NOMO-1 (cell line): ENCODE data around the gene TUT4.
"Not testable (repeated sequence)": the region's sequence is repeated elsewhere in the genome, so short reads cannot be mapped to it uniquely, and the experiment has no call there.

Experiments used
- DNase-seq, 2 experiments: peaks; one replicate each; lab custom pipeline; 2025; ENCODE audit not compliant: unreplicated experiment in 2 of 2; lab: John Stamatoyannopoulos, UW

TUT4 gene

GRCh38 chr1:52552505-52553361 lies at the start of gene TUT4:
Gene TUT4 (minus strand): TSS chr1:52553092. CDS start chr1:52526280, 26,812 bp downstream.
- DNase-seq: peak; percentile 46 to 73

GRCh38 chr1:52601991-52602855 lies 49.3 kb upstream of the TUT4 start, which contains the start of gene GPX7:
Gene GPX7 (plus strand): TSS chr1:52602371. CDS start chr1:52602410, 39 bp downstream.
- DNase-seq: peak; percentile 36

DNA sequence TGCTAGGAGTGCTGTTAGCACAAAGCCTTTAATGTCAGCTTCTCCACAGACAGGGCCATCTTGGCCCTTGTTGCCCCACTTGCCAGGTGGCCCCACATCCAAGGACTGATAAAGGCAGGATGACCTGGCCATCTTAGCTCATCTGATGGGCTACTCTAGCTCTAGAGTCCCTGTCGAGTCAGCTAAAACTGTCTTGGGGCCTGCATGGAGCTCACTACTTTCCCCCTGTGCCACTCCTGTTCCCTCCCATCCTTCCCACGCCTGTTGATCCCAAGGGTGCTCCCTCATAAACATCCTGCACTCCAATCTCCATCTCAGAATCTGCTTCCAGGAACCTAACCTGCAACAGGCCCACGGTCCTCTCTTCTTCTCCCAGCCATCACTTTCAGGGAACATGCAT lies 48.6 kb upstream of the TUT4 start:
- no peak for DNase-seq

DNA sequence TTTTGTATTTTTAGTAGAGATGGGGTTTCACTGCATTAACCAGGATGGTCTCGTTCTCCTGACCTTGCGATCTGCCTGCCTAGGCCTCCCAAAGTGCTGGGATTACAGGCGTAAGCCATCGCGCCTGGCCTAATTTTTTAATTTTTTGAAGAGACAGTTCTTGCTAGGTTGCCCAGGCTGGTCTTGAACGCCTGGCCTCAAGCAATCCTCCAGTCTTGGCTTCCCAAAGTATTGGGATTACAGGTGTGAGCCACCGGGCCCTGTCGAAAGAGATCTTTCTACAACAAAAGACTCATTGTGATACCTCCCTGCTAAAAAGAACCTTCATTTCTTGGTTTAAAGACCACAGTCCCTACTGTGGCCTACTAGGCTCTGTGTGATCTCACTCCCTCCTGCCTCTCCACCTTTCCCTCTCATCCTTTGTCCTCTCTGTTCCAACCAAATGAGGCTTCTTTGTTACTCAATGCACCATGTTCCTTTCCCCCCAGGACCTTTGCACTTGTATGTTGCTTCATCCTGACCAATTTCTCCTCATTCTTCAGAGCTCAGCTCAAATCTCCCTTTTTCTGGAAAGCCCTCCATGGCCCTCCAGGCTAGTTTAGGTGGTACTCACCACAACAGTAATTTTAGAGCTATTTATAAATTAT lies 47.8 kb upstream of the TUT4 start:
- no peak for DNase-seq

GRCh38 chr1:52599236-52599635 lies 46.3 kb upstream of the TUT4 start:
- DNase-seq: no peak

- no peak for DNase-seq
Measured at GRCh38 chr1:52598729-52599128, 45.8 kb upstream of the TUT4 start.

GRCh38 chr1:52597912-52598311 lies 45.0 kb upstream of the TUT4 start:
- DNase-seq: no peak

- no peak for DNase-seq
Measured at GRCh38 chr1:52595061-52595460, 42.2 kb upstream of the TUT4 start.

GRCh38 chr1:52593495-52593894 lies 40.6 kb upstream of the TUT4 start:
- peak in 1 of 2 experiments; percentile 7 for DNase-seq

DNA sequence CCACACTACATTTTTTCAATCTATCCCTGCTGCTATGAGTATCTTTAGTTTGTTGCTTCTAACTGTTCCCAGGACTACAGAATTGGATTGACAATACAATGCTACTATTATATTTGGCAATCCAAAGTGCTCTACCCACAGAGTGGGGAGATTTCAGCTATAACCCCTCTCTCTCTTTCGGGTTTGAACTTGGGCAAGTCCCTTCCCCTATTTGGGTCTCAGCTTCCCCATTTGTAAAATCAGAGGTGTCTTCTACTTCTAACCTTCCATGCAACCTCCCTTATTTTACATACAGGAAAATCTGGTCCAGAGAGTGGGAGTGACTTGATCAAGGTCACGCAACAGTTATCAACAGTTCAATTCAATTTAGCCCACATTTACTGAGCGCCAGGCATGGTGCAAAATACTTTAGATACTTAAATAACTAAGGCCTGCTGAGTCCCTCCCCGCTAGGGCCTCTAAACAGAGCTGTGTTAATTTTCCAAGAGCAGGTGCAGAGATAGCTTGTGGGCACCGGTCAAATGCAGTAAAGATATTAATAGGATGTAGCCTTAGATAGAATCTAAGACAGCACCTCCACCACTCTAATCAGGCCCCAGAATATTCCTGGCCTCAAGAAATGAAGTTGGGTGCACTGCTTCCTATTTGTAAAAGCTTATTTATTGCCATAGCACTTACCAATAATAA lies 39.9 kb upstream of the TUT4 start:
- peak in 1 of 2 experiments; percentile 8 for DNase-seq

GRCh38 chr1:52590266-52590665 lies 37.4 kb upstream of the TUT4 start:
- no peak for DNase-seq

- DNase-seq: peak; percentile 26 to 71
Measured at GRCh38 chr1:52588535-52588934, 35.6 kb upstream of the TUT4 start.

- DNase-seq: no peak
Measured at GRCh38 chr1:52588027-52588426, 35.1 kb upstream of the TUT4 start.

DNA sequence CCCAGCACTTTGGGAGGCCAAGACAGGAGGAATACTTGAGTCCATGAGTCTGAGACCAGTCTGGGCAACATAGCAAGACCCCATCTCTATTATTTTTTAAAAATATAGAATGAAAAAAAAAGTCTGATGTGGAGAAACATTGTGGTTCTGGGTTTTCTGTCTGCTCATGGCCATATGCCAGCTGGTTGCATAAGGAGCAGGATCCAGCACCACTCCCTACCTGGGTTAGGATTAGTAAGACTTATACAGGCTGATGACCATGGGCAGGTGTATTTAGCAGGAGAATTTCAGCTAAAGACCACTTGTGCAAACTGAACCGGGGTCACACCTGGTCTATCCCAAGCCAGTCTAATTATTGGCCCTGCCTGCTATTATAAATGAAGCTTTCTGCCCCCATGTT lies 32.6 kb upstream of the TUT4 start:
- no peak for DNase-seq

- peak in 1 of 2 experiments; percentile 14 for DNase-seq
Measured at GRCh38 chr1:52582116-52582696, 29.3 kb upstream of the TUT4 start.

DNA sequence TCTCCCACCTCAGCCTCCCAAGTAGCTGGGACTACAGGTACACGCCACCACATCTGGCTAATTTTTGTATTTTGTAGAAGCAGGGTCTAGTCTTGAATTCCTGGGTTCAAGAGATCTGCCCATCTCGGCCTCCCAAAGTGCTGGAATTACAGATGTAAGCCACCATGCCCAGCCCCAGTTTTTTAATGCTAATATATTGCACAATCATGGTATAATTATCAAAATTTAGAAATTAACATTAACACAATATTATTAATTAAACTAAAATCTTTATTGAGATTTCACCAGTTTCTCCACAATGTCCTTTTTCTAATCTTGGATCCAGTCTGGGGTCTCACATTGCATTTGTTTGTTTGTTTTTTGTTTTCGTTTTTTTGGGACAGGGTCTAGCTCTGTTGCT lies 27.4 kb upstream of the TUT4 start:
- no peak for DNase-seq

DNA sequence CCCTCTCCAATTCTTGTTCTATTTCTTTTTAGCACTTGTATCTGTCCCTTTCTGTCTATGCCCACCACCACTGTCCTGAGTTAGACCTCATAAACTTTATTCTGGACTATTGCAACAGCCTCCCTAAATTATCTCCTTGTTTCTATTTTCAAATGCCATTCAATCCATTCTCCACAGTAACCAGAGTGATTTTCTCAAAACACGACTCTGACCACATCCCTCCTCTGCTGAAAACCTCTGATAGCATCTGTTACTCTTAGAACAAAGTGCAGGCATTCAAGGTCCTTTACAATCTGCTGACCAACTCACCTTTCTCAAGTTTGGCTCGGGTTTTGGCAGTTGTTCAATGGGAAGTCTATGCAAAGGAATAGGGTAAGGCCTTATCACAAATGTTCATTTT lies 26.5 kb upstream of the TUT4 start:
- no peak for DNase-seq

DNA sequence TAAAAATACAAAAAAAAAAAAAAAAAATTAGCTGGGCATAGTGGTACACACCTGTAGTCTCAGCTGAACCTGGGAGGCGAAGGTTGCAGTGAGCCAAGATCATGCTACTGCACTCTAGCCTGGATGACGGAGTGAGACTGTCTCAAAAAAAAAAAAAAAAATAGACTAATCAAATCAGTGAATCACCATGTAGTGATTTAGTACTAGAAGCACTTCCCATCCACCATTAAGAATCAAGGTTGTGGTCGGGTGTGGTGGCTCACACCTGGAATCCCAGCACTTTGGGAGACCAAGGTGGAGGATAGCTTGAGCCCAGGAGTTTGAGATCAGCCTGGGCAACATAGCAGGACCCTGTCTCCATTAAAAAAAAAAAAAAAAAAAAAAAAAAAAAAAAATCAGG lies 25.2 kb upstream of the TUT4 start:
- not testable (repeated sequence) for DNase-seq

- DNase-seq: no peak
Measured at GRCh38 chr1:52576074-52576473, 23.2 kb upstream of the TUT4 start.

DNA sequence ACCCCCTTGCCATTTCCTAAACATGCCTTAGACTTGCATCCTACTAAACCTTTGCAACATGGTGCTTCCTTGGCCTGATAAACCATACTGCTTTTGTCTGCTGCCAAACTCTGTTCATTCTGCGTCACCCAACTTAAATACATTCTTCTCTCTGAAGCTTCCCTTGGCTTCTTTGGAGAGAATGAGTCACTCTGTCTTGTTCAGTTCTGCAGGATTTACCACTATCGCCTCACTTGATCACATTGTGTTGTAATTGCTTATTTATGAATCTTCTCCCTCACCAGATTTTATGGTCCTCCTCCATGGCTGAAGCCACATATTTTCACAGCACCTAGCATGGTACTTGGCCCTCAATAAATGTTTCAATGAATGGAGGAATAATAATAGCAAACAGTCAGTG lies 21.7 kb upstream of the TUT4 start:
- peak; percentile 31 to 86 for DNase-seq
